ENCODE results near the gene SLC2A1. TPM values are rescaled to one million over a fixed set of nuclear protein-coding genes. Genes with fewer than 3 reads are reported as not detected.

SLC2A1 gene
- total RNA-seq, 2 experiments from 2014 or later = 158 to 162 TPM

DNA sequence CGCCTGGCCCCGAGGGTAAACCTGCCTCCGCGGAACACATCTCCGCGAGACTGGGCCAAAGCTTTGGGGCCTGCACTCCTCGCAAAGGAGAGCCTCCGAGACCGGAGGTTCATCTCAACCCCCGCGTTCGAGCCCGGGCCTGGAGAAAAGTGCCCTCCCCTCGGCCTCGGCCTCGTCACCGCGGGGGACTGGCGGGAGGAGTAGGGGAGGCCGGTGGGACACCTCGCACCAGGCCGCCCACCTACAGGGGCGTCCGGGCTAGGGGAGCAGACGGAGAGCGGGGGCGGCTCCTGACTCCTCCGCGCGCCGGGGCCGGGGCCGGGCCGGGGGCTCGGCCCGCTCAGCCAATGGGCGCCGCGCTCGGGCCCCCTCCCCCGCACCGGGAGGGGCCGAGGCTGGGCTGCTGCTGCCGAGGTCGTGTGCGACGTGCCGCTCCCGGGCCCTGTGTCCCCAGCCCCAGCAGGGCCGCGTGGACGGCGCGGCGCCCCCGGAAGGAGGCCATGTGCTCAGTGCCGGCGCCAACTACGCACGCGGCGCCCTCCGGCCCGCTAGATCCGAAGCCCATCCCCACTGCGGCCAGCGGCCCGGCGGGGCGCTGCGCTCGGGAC is 684 bp downstream of the SLC2A1 start:
- CTCF ChIA-PET = interaction anchor here (1.7 kb wide), 1 partner anchor 35 kb away, joined by 7 read pairs; no protein-coding TSS in a partner anchor
- DNase-seq (peak; percentile 81), ATAC-seq (peak; percentile 57)
- POLR2A ChIA-PET = interaction anchor here (1.7 to 10.1 kb wide), 4 partner anchors 14 to 33 kb away, joined by 6 to 117 read pairs (median 6); no protein-coding TSS in a partner anchor
- intact Hi-C loops (cut with micrococcal nuclease) = loop anchor here (5.0 kb wide), 1 partner anchor 36 kb away; no protein-coding TSS in a partner anchor
- Mint-ChIP-seq H3K9me3 (no peaks in the 10 kb centered on the region), H3K36me3 (ENCODE audit: low read depth) (peaks cover 45% of the 10 kb centered on the region), H3K4me3 (peak overlapping the region; percentile 90), H3K4me1 (ENCODE audit: low read depth) (peaks cover 47% of the 10 kb centered on the region), H3K27ac (peak overlapping the region; percentile 91), H3K27me3 (peaks cover 2% of the 10 kb centered on the region)
- TF ChIP-seq, protein P1, sequence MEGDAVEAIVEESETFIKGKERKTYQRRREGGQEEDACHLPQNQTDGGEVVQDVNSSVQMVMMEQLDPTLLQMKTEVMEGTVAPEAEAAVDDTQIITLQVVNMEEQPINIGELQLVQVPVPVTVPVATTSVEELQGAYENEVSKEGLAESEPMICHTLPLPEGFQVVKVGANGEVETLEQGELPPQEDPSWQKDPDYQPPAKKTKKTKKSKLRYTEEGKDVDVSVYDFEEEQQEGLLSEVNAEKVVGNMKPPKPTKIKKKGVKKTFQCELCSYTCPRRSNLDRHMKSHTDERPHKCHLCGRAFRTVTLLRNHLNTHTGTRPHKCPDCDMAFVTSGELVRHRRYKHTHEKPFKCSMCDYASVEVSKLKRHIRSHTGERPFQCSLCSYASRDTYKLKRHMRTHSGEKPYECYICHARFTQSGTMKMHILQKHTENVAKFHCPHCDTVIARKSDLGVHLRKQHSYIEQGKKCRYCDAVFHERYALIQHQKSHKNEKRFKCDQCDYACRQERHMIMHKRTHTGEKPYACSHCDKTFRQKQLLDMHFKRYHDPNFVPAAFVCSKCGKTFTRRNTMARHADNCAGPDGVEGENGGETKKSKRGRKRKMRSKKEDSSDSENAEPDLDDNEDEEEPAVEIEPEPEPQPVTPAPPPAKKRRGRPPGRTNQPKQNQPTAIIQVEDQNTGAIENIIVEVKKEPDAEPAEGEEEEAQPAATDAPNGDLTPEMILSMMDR (IDR thresholded peaks at IDR 0.05) = no peak

DNA sequence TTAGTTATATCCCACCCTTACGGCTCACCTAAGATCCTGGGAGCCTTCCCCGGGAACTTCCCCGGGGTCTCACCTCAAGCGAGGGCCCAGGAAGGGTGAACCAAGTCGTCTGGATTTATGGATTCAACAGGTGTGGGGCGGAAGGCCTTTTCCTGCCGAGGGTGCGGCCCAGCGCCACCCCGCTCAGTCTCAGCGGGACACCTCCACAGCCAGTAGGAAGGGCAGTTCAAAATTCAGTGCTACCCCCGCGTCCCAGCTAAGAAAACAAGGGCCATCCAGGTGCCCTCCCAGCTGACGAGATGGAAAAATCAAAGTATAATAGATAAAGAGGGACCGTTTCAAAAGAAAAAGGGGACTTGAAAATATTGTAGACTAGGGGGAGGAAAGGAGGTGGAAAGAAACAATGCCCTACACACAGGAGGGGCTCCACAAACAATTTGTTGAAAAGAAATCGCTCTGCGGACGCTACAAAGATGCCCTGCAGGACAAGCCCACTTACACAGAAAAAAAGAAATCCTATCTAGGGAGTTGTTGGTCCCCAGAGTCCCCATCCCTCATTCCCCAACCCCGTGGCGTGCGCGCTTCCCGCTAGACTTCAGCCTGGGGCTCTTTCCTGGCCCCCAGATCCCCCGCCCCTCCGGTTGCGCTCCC is 1.3 kb downstream of the SLC2A1 start:
- ChIA-PET POLR2A (interaction anchor here (0.9 to 10.1 kb wide), 8 partner anchors 13 to 194 kb away, joined by 3 to 117 read pairs (median 6); no protein-coding TSS in a partner anchor), CTCF (interaction anchor here (0.7 to 1.7 kb wide), 3 partner anchors 35 to 116 kb away, joined by 3 to 8 read pairs (median 7); no protein-coding TSS in a partner anchor)
- Mint-ChIP-seq H3K9me3 (no peaks in the 10 kb centered on the region), H3K4me3 (peak overlapping the region; percentile 90), H3K27me3 (peaks cover 2% of the 10 kb centered on the region), H3K36me3 (ENCODE audit: low read depth) (peaks cover 50% of the 10 kb centered on the region), H3K4me1 (ENCODE audit: low read depth) (peaks cover 50% of the 10 kb centered on the region), H3K27ac (peak overlapping the region; percentile 91)
- DNase-seq (no peak), ATAC-seq (no peak)
- intact Hi-C loops (cut with micrococcal nuclease) = loop anchor here (5.0 kb wide), 1 partner anchor 35 kb away; no protein-coding TSS in a partner anchor
- TF ChIP-seq, protein P1 (IDR thresholded peaks at IDR 0.05) = no peak

DNA sequence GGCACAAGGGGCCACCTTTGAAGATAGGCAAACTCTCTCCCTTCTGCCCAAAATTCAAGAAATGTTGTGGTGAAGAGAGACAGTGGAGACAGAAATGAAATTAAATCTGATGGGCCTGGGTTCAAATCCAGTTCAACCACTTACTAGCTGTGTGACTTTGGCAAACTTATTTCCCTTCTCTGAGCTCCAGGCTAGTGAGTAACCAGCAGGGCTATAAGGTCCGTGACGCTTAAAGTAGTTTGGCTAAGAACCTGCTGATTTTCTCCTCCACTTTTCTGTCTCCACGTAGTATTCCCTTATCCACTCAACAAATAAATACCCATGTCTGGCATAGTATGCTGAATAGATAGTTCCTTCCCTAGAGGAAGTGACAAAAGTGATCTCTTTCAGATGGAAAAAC is 1.9 kb downstream of the SLC2A1 start:
- Mint-ChIP-seq H3K36me3 (ENCODE audit: low read depth) (peaks cover 56% of the 10 kb centered on the region), H3K4me1 (ENCODE audit: low read depth) (peaks cover 54% of the 10 kb centered on the region), H3K9me3 (no peaks in the 10 kb centered on the region), H3K27me3 (peaks cover 2% of the 10 kb centered on the region), H3K27ac (peak overlapping the region; percentile 91), H3K4me3 (peak overlapping the region; percentile 90)
- ATAC-seq = no peak
- ChIA-PET POLR2A (interaction anchor here (0.9 to 10.1 kb wide), 8 partner anchors 12 to 193 kb away, joined by 3 to 117 read pairs (median 6); no protein-coding TSS in a partner anchor), CTCF (interaction anchor here (0.7 to 2.0 kb wide), 4 partner anchors 34 to 117 kb away, joined by 3 to 8 read pairs (median 6); no protein-coding TSS in a partner anchor)
- no peak for DNase-seq
- intact Hi-C loops (cut with micrococcal nuclease) = loop anchor here (5.0 kb wide), 1 partner anchor 34 kb away; no protein-coding TSS in a partner anchor
- TF ChIP-seq, protein P1 (IDR thresholded peaks at IDR 0.05) = no peak

DNA sequence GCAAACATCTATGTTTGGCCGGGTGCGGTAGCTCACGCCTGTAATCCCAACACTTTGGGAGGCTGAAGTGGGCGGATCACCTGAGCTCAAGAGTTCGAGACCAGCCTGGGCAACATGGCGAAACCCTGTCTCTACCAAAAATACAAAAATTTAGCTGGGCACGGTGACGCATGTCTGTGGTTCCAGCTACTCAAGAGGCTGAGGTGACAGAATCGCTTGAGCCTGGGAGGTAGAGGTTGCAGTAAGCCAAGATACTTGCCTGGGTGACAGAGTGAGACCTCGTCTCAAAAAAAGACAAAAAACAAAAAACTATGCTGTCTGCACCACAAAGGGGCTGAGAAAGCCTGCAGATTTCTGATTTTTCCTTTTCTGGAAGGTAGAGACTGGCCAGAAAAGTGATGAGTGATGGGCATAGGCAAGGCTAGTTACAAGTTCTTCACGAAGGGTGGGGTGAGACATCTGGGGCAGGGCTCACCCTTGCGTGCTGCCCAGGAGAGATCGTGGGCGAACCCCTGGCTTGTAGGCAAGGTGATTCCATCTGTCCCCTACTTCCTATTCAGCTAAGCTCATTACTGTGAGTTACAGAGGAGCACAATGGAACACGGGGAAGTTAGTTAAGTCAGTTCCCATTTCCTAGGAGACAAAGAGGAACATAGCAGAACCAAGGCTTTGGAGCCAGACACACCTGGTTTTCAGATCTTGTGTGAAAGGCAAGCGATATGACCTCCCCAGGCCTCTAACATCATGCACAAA is 3.2 kb downstream of the SLC2A1 start:
- Mint-ChIP-seq H3K4me1 (ENCODE audit: low read depth) (peaks cover 65% of the 10 kb centered on the region), H3K27ac (peak overlapping the region; percentile 85)

More for the DNA sequence above, 3.2 kb downstream of the SLC2A1 start:
- no peaks in the 10 kb centered on the region for H3K27me3 Mint-ChIP-seq
- no peaks in the 10 kb centered on the region for H3K9me3 Mint-ChIP-seq
- TF ChIP-seq, protein P1 (IDR thresholded peaks at IDR 0.05) = no peak
- peaks cover 67% of the 10 kb centered on the region for H3K36me3 Mint-ChIP-seq (ENCODE audit: low read depth)
- intact Hi-C loops (cut with micrococcal nuclease) = loop anchor here (5.0 kb wide), 1 partner anchor 33 kb away; no protein-coding TSS in a partner anchor
- ATAC-seq = no peak
- ChIA-PET CTCF (interaction anchor here (0.8 to 2.0 kb wide), 5 partner anchors 18 to 118 kb away, joined by 3 to 7 read pairs (median 6); no protein-coding TSS in a partner anchor), POLR2A (interaction anchor here (1.0 to 10.1 kb wide), 7 partner anchors 11 to 30 kb away, joined by 3 to 117 read pairs (median 4); no protein-coding TSS in a partner anchor)
- peak overlapping the region; percentile 76 for H3K4me3 Mint-ChIP-seq
- peak; percentile 45 for DNase-seq

Data from activated CD8-positive, alpha-beta T cell treated with anti-CD3 and anti-CD28 coated beads for 36 hours (primary cell).